Mesendoderm (in vitro differentiated cells): ENCODE data around the gene MAP3K1.
"Not testable (repeated sequence)": the region's sequence is repeated elsewhere in the genome, so short reads cannot be mapped to it uniquely, and the experiment has no call there.

Experiments used
- DNase-seq: peaks from one replicate; pipeline ENCODE4 v3.0.0; 2013
- H2AK5ac ChIP-seq: 2 replicates; pipeline ENCODE4 v1.6.1; 2013; ENCODE audit warnings: low read length, inconsistent platforms
- H2BK120ac ChIP-seq: 2 replicates; pipeline ENCODE4 v1.6.1; 2013; ENCODE audit warnings: low read depth, mild to moderate bottlenecking, low read length, moderate library complexity, mixed read lengths
- H2BK15ac ChIP-seq: replicated peaks from 2 replicates; pipeline ENCODE4 v1.6.1; 2013; ENCODE audit warnings: low read depth, mild to moderate bottlenecking, moderate library complexity
- H2BK5ac ChIP-seq: 2 replicates; pipeline ENCODE4 v1.6.1; 2013; ENCODE audit warnings: low read length, inconsistent platforms
- H3K18ac ChIP-seq: 2 replicates; pipeline ENCODE4 v1.6.1; 2013; ENCODE audit warnings: mild to moderate bottlenecking, low read length, mixed read lengths
- H3K23ac ChIP-seq: one replicate; pipeline ENCODE4 v1.6.1; 2013; ENCODE audit warnings: low read length
- H3K27ac ChIP-seq: 2 replicates; pipeline ENCODE4 v1.5.1; 2013; ENCODE audit warnings: low read depth, mild to moderate bottlenecking, inconsistent platforms, low read length, moderate library complexity
- H3K27me3 ChIP-seq: 2 replicates; pipeline ENCODE4 v1.6.1; 2013; ENCODE audit warnings: low read length, control low read depth, mild to moderate bottlenecking, inconsistent platforms; ENCODE audit not compliant: insufficient read depth, poor library complexity
- H3K36me3 ChIP-seq: 2 replicates; pipeline ENCODE4 v1.6.1; 2013; ENCODE audit warnings: low read length, inconsistent platforms; ENCODE audit not compliant: control insufficient read depth, insufficient read depth
- H3K4ac ChIP-seq: one replicate; pipeline ENCODE4 v1.6.1; 2013; ENCODE audit warnings: low read depth, mild to moderate bottlenecking, low read length, moderate library complexity
- H3K4me1 ChIP-seq: 2 replicates; pipeline ENCODE4 v1.6.1; 2013; ENCODE audit warnings: low read depth, low read length, inconsistent platforms; ENCODE audit not compliant: control insufficient read depth
- H3K4me2 ChIP-seq: 2 replicates; pipeline ENCODE4 v1.6.1; 2013; ENCODE audit warnings: low read length
- H3K4me3 ChIP-seq: 2 replicates; pipeline ENCODE4 v1.5.1; 2013; ENCODE audit warnings: mild to moderate bottlenecking, low read length
- H3K56ac ChIP-seq: one replicate; pipeline ENCODE4 v1.6.1; 2013; ENCODE audit warnings: low read length
- H3K79me1 ChIP-seq: 2 replicates; pipeline ENCODE4 v1.6.1; 2013; ENCODE audit warnings: low read length, inconsistent platforms
- H3K79me2 ChIP-seq: 2 replicates; pipeline ENCODE4 v1.6.1; 2013; ENCODE audit warnings: mild to moderate bottlenecking, low read length; ENCODE audit not compliant: control insufficient read depth, insufficient read depth
- H3K9ac ChIP-seq: 2 replicates; pipeline ENCODE4 v1.6.1; 2013; ENCODE audit warnings: low read length, inconsistent platforms
- H4K5ac ChIP-seq: one replicate; pipeline ENCODE4 v1.6.1; 2013; ENCODE audit warnings: low read length
- H4K8ac ChIP-seq: one replicate; pipeline ENCODE4 v1.6.1; 2013; ENCODE audit warnings: low read depth, mild to moderate bottlenecking, control low read depth, low read length, moderate library complexity
- WGBS: extraction: QIAGEN DNeasy Blood & Tissue Kit; methylation state at CpG from one replicate; pipeline ENCODE4 v1.1.7; 2013; ENCODE audit warnings: low lambda C conversion rate, missing lambda C conversion rate; ENCODE audit not compliant: insufficient coverage; ENCODE audit errors: extremely low coverage; 5-methylcytosine and 5-hydroxymethylcytosine counted together

Gene MAP3K1

GRCh38 chr5:56776212-56776846 lies 39.0 kb upstream of the MAP3K1 start:
- not testable (repeated sequence) for DNase-seq, H2BK15ac ChIP-seq

GRCh38 chr5:56783261-56783660 lies 32.1 kb upstream of the MAP3K1 start:
- Histone ChIP-seq H2BK120ac (no peak overlapping the region), H3K4me2 (no peak overlapping the region), H3K56ac (no peak overlapping the region), H3K4ac (no peak overlapping the region), H3K27ac (no peak overlapping the region), H4K5ac (no peak overlapping the region), H2AK5ac (no peak overlapping the region), H3K79me2 (no peaks in the 10 kb centered on the region), H3K27me3 (no peaks in the 10 kb centered on the region), H3K4me1 (no peaks in the 10 kb centered on the region), H3K23ac (no peak overlapping the region), H3K4me3 (no peak overlapping the region), H2BK5ac (no peak overlapping the region), H2BK15ac (no peak overlapping the region), H3K36me3 (no peaks in the 10 kb centered on the region), H4K8ac (no peak overlapping the region), H3K18ac (no peak overlapping the region), H3K9ac (no peak overlapping the region), H3K79me1 (no peaks in the 10 kb centered on the region)
- WGBS = no CpG with 5 or more reads among the region's 2 CpGs
- no peak for DNase-seq

More at GRCh38 chr5:56776212-56776846, 39.0 kb upstream of the MAP3K1 start:
- H3K4me1 ChIP-seq, H4K8ac ChIP-seq, H3K18ac ChIP-seq, H3K4me2 ChIP-seq, H3K9ac ChIP-seq, H3K36me3 ChIP-seq, H2BK5ac ChIP-seq, H3K27me3 ChIP-seq, H3K23ac ChIP-seq, H3K56ac ChIP-seq, H2AK5ac ChIP-seq, H3K4ac ChIP-seq, H3K4me3 ChIP-seq, H4K5ac ChIP-seq, H3K79me1 ChIP-seq, H3K27ac ChIP-seq, H3K79me2 ChIP-seq, H2BK120ac ChIP-seq: not testable (repeated sequence)
- WGBS = no CpG with 5 or more reads among the region's 2 CpGs

GRCh38 chr5:56786346-56786745 lies 29.0 kb upstream of the MAP3K1 start:
- Histone ChIP-seq H3K4me3 (no peak overlapping the region), H2BK15ac (no peak overlapping the region), H4K8ac (no peak overlapping the region), H2BK120ac (no peak overlapping the region), H4K5ac (no peak overlapping the region), H3K9ac (no peak overlapping the region), H3K56ac (no peak overlapping the region), H3K4me2 (no peak overlapping the region), H3K4me1 (no peaks in the 10 kb centered on the region), H3K36me3 (no peaks in the 10 kb centered on the region), H3K79me1 (no peaks in the 10 kb centered on the region), H3K23ac (no peak overlapping the region), H3K4ac (no peak overlapping the region), H3K27me3 (no peaks in the 10 kb centered on the region), H3K79me2 (no peaks in the 10 kb centered on the region), H3K27ac (no peak overlapping the region), H2AK5ac (no peak overlapping the region), H2BK5ac (no peak overlapping the region), H3K18ac (no peak overlapping the region)
- no peak for DNase-seq
- WGBS = no CpG with 5 or more reads among the region's 2 CpGs

DNA sequence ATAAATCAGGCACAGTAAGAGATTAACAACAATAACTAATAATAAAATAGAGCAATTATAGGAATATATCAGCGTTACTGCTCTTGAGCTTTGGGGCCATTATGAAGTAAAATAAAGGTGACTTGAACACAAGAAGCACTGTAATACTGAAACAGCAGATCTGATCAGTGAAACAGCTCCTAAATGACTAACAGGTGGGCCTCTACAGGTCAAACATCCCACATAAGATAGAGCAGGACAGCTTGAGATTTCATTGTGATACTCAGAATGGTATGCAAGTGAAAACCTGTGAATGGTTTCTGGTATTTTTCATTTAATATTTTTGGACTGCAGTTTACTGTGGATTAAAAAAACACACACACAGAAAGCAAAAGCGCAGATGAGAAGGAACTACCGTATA lies 24.0 kb upstream of the MAP3K1 start:
- Histone ChIP-seq H2BK15ac (no peak overlapping the region), H3K4me3 (no peak overlapping the region), H3K79me2 (no peaks in the 10 kb centered on the region), H3K79me1 (no peaks in the 10 kb centered on the region), H2AK5ac (no peak overlapping the region), H3K23ac (no peak overlapping the region), H4K5ac (no peak overlapping the region), H3K4ac (no peak overlapping the region), H3K4me2 (no peak overlapping the region), H4K8ac (no peak overlapping the region), H2BK120ac (no peak overlapping the region), H3K27me3 (no peaks in the 10 kb centered on the region), H3K36me3 (no peaks in the 10 kb centered on the region), H3K9ac (no peak overlapping the region), H2BK5ac (no peak overlapping the region), H3K18ac (no peak overlapping the region), H3K56ac (no peak overlapping the region), H3K4me1 (no peaks in the 10 kb centered on the region), H3K27ac (no peak overlapping the region)
- DNase-seq = no peak
- no CpG with 5 or more reads among the region's 3 CpGs for WGBS

DNA sequence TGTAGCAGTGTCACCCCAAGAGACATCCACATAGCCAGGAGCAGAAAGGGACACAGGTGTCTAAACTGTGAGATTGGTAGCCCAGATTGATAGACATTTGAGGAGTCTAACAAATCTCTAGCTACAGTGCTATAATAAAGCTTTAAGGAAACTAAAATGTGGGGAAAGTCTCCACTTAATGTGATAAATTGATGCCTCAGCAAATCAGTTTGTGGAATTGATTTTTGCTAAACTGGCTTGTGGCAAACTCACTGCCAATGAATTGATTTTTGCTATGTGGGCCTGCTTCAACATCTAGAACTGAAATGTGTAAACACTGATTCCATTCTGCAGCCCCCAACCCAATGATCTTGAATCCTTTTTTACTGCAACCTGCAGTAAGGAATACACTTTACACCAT lies 16.8 kb upstream of the MAP3K1 start:
- Histone ChIP-seq H3K79me1 (no peaks in the 10 kb centered on the region), H2BK15ac (no peak overlapping the region)

DNA sequence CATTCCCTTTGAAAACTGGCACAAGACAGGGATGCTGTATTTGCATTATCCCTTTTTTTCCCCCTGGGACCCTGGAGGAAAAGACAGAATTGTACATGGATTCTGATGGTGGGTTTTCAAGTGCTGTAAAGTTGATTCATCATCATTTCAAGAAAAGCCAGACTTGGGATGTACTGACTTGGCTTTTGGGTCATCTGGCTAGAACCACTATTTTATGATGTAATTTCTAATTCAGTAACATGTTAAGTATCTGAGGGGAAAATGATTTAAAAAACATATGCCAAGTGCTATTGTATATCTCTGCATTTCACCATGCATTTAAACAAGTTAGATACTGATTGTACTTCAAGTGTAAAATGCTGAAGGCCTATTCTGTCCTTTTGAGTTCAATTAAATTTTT lies 15.2 kb upstream of the MAP3K1 start:
- no peak overlapping the region for H3K4me2 ChIP-seq
- no peaks in the 10 kb centered on the region for H3K27me3 ChIP-seq
- no peak overlapping the region for H3K56ac ChIP-seq
- no peaks in the 10 kb centered on the region for H3K4me1 ChIP-seq
- no peak for DNase-seq
- no peak overlapping the region for H3K18ac ChIP-seq
- H2BK120ac ChIP-seq = no peak overlapping the region
- H3K4me3 ChIP-seq = no peak overlapping the region
- no peak overlapping the region for H3K27ac ChIP-seq
- no peak overlapping the region for H3K4ac ChIP-seq
- no peaks in the 10 kb centered on the region for H3K79me1 ChIP-seq
- no peak overlapping the region for H2BK5ac ChIP-seq
- no peak overlapping the region for H4K8ac ChIP-seq
- H3K36me3 ChIP-seq = no peaks in the 10 kb centered on the region
- no peak overlapping the region for H4K5ac ChIP-seq
- H3K23ac ChIP-seq = no peak overlapping the region
- no peak overlapping the region for H2BK15ac ChIP-seq
- H3K79me2 ChIP-seq = no peaks in the 10 kb centered on the region
- no peak overlapping the region for H3K9ac ChIP-seq
- H2AK5ac ChIP-seq = no peak overlapping the region

More for the DNA sequence above, 16.8 kb upstream of the MAP3K1 start:
- H3K9ac ChIP-seq = no peak overlapping the region
- H3K27ac ChIP-seq = no peak overlapping the region
- no peak overlapping the region for H3K4ac ChIP-seq
- no peak overlapping the region for H3K23ac ChIP-seq
- no peak overlapping the region for H2BK120ac ChIP-seq
- H3K36me3 ChIP-seq = no peaks in the 10 kb centered on the region
- no peak overlapping the region for H3K18ac ChIP-seq
- H3K4me3 ChIP-seq = no peak overlapping the region
- H3K56ac ChIP-seq = no peak overlapping the region
- H4K8ac ChIP-seq = no peak overlapping the region
- H3K79me2 ChIP-seq = no peaks in the 10 kb centered on the region
- no peak overlapping the region for H2AK5ac ChIP-seq
- no peak overlapping the region for H3K4me2 ChIP-seq
- no peak for DNase-seq
- no peak overlapping the region for H2BK5ac ChIP-seq
- H3K4me1 ChIP-seq = no peaks in the 10 kb centered on the region
- no peak overlapping the region for H4K5ac ChIP-seq
- no peaks in the 10 kb centered on the region for H3K27me3 ChIP-seq
